ENCODE measurements around the gene TMPRSS4. TPM values are rescaled to one million over a fixed set of nuclear protein-coding genes. Genes with fewer than 3 reads are reported as not detected.

Gene TMPRSS4
- polyA plus RNA-seq, 3 donors, result 0.03 to 1.0 (median 0.22) TPM

DNA sequence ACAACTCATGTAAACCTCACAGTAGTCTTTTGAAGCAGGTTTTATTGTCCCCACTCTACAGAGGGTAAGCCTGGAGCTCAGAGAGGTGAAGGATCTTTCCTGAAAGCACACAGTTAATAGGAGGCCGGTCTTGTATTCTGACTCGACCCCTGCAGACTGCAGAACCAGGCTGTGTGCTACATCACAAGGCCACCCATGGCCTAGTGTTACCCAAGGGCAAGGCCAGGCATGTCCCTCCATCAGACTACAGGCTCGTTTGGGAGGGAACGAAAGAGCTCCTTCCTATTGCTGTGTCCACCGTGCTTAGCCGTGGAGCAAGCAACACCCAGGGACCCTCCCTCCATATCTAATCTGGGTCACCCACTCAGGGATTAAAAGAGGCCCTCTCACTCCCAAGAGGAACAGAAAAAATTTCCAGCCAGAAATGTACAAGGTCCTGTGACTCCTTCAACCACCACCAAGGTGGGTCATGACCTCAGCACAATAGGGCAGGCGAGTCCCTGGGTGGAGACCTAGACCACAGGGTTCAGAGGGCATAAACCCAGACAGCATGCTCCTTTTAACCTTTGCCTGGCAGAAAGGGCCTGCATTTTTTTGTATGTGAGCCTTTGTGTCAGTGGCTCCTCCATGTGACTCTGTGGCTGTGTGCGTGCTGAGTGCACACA lies 16.2 kb downstream of the TMPRSS4 start:
- no peak overlapping the region for H3K27ac ChIP-seq (ENCODE audit: low read depth, low read length)
- WGBS, 3 donors, result 74 to 91% (median 85%) methylated on average over 8 of the region's 8 CpGs

DNA sequence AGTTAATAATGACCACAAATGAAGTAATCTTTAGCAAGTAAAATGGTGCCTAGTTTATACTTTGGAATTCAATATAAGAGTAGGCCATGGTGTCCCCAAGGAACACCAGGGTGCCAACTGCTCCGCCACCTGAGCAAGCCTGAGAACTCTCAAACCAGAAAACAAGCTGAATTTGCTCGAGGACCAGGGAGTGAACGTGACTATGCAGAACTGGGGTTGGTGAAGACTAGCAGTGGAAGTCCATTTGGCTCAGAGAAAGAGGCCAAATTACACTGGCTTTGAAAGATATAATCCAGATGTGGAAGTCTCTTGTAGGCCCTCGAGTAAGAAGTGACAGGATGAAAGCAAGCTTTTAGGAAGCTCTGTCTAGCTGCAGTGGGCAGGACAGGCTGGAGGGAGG lies 18.6 kb downstream of the TMPRSS4 start:
- WGBS, 3 donors, result 67 to 74% (median 71%) methylated on average over 4 of the region's 4 CpGs
- H3K27ac ChIP-seq (ENCODE audit: low read depth, low read length), result no peak overlapping the region

DNA sequence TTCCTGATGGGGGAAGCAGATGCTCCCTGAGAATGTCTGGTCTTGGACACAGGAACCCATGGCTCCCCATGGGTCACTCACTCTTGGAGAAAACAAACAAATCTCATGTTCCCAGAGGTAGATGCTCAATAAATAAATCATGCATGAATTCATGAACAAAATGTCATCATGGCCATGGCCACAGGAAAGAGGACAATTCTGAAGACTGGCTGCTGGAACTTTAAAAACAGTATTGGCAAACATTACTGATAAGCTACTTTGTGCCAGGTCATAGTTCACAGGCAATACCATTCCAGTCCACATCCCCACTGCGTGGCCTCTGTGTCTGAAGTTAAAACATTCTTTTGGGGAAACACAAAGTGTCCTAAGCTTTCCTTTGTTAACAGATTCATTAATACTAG lies 19.1 kb downstream of the TMPRSS4 start:
- 0 to 57% (median 56%) methylated on average over 1 of the region's 1 CpG for WGBS, 3 donors

DNA sequence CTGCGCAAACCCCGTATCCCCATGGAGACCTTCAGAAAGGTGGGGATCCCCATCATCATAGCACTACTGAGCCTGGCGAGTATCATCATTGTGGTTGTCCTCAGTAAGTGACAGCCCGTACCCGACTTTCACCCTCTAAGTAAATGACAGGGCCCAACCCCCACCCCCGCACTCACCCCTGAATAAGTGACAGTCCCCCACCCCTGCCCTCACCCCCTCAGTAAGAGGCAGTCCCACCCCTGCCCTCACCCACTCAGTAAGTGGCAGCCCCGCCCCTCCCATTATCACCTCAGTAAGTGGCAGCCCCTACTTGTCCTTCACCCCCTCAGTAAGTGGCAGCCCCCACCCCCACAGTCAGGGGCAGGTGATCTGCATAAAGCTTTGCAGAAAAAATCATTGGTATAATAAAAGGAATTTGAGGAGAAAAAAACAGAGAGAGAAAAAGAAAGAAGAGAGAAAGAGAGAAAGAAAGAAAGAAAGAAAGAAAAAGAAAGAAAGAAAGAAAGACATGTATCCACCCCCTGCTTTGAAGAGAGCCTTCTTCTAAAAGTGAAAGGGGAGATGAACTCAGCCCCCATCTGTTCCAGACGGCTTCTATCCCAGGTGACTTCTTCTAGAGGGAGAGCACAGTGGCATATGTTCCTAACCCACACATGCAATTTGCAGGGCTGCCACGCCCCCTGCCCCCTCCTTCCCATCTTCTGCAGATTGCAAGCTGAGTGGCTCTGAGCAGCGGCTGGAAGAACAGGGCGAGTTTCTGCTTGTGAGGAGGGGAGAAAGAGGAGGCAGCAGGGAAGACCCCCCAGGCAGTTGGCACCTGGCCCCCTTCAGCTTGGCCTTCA lies 22.3 kb downstream of the TMPRSS4 start:
- WGBS, 3 donors, result 66 to 84% (median 73%) methylated on average over 11 of the region's 11 CpGs
- no peak overlapping the region for H3K27ac ChIP-seq (ENCODE audit: low read depth, low read length)

More for the DNA sequence above, 19.1 kb downstream of the TMPRSS4 start:
- no peak overlapping the region for H3K27ac ChIP-seq (ENCODE audit: low read depth, low read length)

DNA sequence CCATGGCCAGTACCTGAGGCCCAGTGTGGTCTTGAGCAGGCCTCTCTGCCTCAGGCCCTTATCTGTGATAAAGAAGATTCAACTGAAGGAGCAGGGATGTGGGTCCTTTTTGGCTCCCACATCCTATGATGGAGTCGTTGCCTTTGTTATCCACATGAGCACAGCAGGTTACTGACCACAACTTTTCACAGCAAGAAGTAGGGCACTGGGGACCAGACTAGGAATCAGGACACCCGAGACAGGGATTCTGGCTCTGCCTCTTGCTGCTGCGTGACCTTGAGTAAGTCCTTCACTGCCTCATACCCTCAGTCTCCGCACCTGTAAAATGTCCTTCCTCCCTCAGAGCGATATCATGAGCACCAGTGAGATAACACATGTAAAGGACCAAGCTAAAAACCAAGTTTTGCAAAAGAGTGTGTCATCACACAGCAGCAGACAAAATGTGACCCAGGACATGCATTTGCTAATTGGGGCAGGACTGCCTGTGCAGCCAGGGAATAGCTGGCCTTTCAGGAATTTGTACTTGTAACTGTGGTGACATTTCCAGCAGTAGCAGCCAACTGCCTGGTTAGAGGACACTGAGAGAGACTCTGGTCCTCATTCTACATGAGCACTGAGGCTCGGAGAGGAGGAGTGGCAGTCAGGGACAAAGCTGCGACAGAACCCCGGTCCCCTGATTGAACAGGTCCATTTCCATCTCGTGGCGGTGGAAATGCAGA lies 23.1 kb downstream of the TMPRSS4 start:
- 79 to 88% (median 85%) methylated on average over 10 of the region's 10 CpGs for WGBS, 3 donors
- H3K27ac ChIP-seq (ENCODE audit: low read depth, low read length), result no peak overlapping the region

DNA sequence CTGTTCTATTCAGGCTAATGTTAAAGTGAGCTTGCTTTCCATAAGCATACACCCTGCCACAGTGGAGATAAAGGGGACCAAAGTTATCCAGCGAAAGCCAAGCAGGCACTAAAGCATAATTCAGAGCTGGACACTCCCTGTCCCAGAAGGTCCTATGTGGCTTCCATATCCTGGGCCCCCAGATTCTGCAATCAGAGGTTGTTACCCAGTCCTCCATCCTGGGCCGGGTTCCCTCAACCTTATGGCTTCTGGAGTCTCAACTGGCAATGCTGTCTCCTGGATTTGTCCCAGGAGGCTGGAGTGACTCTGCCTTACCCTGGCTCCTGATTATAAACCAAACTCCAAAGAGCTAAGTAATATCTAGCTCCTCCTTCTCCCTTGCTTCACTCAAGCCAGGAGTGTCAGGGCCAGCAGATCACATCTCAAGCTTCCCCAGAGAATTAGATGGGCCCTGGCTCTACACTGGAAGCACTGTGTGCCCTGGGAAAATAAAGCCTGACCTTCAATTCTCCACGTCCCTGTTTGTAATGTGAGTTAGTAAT lies 23.9 kb downstream of the TMPRSS4 start:
- WGBS, 3 donors, result 58 to 70% (median 60%) methylated on average over 3 of the region's 3 CpGs
- no peak overlapping the region for H3K27ac ChIP-seq (ENCODE audit: low read depth, low read length)

DNA sequence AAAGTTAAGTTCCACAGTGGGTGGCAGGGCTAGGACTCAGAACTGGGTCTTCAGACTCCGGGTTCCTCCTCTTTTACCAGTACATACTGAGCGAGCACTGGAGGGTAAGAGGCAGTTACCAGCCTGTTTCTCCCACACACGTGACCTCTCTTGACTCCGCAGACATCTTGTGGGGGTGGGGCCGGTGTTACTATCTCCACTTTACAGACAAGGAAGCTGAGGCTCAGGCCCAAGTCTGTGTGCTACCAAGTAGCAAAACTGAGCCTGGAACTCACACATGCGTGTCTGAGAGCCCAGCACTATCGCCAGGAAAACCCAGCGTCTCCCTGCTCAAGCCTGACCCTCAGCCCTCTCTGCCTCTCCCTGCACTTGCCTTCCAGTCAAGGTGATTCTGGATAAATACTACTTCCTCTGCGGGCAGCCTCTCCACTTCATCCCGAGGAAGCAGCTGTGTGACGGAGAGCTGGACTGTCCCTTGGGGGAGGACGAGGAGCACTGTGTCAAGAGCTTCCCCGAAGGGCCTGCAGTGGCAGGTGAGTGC lies 25.9 kb downstream of the TMPRSS4 start:
- 70 to 80% (median 74%) methylated on average over 13 of the region's 13 CpGs for WGBS, 3 donors
- H3K27ac ChIP-seq (ENCODE audit: low read depth, low read length), result no peak overlapping the region

DNA sequence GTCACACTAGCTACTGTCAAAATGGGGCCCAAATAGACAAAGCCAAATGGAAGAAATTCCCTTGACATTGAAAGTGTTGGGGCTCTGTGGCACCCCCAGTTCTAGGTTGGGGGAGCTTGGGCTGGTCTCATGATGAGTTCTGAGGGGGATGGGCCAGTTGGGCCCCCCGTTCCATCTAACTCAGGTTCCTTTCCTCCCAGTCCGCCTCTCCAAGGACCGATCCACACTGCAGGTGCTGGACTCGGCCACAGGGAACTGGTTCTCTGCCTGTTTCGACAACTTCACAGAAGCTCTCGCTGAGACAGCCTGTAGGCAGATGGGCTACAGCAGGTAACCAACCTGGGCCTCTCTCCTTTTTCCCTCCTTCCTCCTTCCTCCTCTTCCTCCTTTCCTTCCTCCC lies 27.6 kb downstream of the TMPRSS4 start:
- 89 to 97% (median 95%) methylated on average over 6 of the region's 6 CpGs for WGBS, 3 donors
- no peak overlapping the region for H3K27ac ChIP-seq (ENCODE audit: low read depth, low read length)

DNA sequence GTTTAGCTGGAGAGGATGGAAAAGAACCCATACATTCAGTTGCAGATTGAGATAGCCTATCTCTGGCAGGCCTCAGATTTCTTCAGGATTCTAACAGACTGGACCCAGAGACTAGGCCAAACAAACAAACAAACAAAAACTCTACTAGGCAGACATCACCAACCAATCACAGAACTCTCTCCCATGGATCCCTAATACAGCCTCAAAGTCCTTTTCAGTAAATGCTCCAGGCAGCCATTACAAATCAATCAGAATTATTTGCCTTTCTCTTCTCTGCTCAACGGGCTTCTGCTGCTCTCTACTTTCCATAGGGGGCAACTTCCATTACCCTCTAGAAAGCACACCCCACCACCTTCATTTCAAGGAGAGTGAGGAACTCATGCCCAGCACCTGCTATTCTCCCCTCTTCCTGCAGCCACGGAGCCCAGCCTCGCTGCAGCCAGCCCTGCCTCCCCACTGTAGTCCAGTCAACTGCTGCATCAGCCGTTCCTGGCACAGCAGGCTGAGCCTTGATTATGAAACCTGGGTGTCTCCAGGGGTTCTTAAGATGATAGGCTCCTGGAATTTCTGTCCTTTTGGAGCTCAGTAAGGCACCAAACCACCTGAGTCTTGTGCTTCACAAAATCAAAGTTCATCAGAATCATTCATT lies 28.9 kb downstream of the TMPRSS4 start:
- no peak overlapping the region for H3K27ac ChIP-seq (ENCODE audit: low read depth, low read length)
- 51 to 57% (median 53%) methylated on average over 4 of the region's 4 CpGs for WGBS, 3 donors

DNA sequence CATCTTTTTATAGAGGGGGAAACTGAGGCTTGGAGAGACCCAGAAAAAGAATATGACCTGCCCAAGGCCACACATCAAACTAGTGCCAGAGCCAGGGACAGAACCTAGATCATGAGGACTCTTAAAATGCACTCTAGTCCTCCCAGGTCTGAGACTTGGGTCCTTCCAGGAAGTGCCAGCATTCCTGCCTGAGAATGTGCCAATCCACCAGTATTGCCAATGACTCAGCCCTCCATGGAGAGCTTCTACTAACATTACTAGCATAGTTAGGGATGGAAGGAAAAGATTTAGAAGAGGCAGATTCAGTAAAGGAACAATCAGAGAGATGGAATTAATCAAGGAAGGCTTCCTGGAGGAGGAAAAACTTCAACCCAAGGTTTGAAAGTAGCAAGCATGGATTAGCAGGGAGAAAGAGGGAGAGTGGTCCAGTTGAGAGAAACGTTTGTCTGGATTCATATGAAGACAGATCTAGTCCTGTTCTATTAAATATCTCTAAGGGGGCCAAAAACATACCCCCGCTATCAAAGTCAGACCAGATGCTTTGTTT lies 30.0 kb downstream of the TMPRSS4 start:
- no peak overlapping the region for H3K27ac ChIP-seq (ENCODE audit: low read depth, low read length)
- WGBS, 3 donors, result 75 to 93% (median 86%) methylated on average over 2 of the region's 2 CpGs

DNA sequence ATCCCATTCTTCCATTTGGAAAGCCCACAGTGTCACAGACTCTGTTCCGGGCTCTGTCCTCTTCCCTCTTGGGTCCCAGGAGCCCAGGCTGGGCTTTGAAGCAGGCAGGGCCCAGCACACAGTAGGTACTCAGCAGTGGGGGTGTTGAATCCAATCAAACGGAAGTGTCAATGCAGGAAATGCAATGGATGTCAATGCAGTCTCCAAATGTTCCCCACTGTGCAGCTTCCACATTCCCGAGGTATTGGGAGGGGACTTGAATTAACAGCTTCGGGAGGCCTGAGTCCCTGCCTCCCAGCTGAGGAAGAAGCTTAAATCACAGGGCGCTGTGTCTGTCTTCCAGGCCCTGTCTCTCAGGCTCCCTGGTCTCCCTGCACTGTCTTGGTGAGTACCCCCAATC lies 31.6 kb downstream of the TMPRSS4 start:
- 78 to 84% (median 81%) methylated on average over 5 of the region's 5 CpGs for WGBS, 3 donors
- H3K27ac ChIP-seq (ENCODE audit: low read depth, low read length), result no peak overlapping the region

DNA sequence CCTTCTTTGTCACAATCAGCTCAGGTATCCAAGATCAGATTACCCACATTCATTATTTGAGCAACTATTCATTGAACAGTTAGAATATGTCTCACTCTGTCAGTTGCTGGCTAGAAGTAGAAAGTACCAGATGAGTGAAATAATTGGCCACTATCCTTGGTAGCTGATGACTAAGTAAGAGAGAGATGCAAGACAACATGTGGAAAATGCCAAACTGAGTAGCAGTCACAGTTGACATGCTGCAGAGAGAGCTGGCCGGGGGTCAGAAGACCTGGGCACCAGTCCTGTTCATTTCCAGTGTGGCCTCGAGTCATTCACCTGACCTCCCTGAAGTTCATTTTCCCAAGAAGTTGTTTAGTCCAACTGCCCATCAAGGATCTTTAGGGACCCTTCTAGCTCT lies 32.4 kb downstream of the TMPRSS4 start:
- 66 to 78% (median 73%) methylated on average over 2 of the region's 2 CpGs for WGBS, 3 donors
- no peak overlapping the region for H3K27ac ChIP-seq (ENCODE audit: low read depth, low read length)

DNA sequence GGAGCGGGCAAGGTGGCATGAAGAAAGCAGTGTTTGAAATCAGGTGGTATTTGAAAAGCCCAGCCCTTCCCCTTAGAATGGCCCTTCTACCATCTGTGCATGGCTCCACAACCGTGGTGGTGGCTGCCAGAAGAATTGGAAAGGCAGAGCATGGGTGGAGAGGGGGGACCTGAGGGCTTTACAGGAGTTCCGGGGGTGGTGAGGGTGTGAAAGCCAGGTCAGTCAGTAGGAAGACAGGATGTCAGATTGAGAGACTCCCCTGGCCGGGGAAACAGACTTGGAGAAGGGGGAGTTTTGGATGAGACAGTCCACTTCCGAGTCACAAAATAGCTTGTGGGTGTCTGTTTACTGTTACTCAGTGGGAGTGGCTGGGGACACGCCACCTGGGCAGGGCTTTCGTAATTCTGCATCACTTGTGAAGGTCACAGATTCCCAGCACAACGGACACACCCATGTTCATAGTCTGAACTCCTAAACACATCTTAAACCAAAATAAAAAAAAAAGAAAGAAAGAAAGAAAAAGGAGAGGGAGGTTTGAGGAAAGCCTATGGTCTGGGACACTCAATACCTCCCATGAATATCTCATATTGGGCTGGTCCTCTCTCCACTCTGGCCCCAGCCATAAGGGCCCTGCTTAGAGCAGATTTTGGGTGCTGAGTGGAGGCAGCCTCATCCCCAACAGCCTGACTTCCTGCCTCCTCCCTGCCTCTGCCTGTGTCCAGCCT lies 34.3 kb downstream of the TMPRSS4 start:
- no peak overlapping the region for H3K27ac ChIP-seq (ENCODE audit: low read depth, low read length)
- 53 to 71% (median 68%) methylated on average over 8 of the region's 8 CpGs for WGBS, 3 donors

DNA sequence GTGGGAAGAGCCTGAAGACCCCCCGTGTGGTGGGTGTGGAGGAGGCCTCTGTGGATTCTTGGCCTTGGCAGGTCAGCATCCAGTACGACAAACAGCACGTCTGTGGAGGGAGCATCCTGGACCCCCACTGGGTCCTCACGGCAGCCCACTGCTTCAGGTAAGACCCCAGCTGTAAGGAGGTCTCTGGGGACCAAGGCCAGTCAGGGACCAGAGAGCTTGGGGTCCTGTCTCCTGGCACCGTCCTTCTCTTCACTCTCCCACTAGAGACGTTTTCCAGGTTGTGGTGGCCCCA lies 34.8 kb downstream of the TMPRSS4 start:
- H3K27ac ChIP-seq (ENCODE audit: low read depth, low read length), result no peak overlapping the region
- WGBS, 3 donors, result 85 to 91% (median 89%) methylated on average over 6 of the region's 6 CpGs

DNA sequence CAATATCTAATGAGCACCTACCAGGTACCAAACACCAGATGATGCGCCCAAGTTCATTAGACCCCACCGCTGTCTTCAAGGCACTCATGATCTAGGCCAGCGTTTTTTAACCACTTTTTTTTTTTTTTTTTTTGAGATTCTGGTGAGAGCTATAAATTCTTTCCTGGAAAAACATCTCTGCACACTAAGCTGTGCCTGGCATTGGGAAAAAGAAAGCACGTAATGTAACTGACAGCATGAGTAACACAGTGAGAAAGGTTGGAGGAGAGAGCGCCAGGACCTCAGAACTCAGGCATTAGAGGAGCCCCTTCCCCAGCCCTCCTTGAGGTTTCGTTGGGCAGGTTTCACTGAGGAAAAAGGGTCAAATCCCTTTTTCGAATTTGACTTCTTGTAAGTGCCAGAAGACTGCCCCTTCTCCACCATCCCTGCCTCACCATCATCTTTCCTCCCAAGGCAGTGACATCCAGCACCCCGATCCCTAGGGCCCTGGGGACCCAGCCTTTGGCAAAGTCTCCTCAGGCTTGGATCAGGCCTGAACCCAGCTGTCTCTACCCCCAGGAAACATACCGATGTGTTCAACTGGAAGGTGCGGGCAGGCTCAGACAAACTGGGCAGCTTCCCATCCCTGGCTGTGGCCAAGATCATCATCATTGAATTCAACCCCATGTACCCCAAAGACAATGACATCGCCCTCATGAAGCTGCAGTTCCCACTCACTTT lies 36.0 kb downstream of the TMPRSS4 start:
- WGBS, 3 donors, result 78 to 91% (median 89%) methylated on average over 11 of the region's 11 CpGs
- no peak overlapping the region for H3K27ac ChIP-seq (ENCODE audit: low read depth, low read length)

DNA sequence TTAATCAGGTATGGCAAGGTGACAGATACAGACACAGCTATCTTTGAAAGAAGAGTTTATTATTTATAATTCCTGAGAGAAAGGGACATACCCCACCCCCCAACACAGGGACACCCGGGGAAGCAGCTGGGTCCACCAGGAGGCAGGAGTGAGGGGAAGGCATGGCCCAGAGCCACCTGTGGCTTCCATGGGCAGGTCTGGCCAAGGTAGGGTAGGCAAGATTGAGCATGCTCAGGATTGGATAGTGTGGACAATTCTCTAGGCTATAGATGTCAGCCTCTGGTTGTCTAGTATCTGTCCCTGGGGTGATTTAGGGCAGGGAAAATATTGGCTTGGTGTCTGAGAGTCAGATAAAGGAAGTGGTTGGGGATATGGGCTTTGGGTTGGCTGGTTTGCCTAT lies 37.4 kb downstream of the TMPRSS4 start:
- 62 to 74% (median 72%) methylated on average over 1 of the region's 1 CpG for WGBS, 3 donors
- H3K27ac ChIP-seq (ENCODE audit: low read depth, low read length), result no peak overlapping the region

DNA sequence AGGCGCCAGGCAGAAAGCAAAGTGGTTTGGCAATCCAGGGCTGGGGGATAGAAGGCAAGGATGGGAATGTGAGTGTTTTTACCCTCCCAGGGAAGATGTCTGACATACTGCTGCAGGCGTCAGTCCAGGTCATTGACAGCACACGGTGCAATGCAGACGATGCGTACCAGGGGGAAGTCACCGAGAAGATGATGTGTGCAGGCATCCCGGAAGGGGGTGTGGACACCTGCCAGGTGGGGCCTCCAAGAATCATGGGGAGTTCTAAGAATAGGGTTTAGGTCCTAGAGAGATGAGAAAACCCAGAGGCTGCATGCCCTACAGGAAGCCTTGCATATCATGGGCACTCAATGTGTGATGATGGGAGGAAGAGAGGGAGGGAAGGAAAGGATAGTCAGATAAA lies 38.2 kb downstream of the TMPRSS4 start:
- no peak overlapping the region for H3K27ac ChIP-seq (ENCODE audit: low read depth, low read length)
- 86 to 93% (median 92%) methylated on average over 7 of the region's 7 CpGs for whole genome bisulfite sequencing, 3 donors
